ENCODE measurements around the gene WT1.

Gene WT1

DNA sequence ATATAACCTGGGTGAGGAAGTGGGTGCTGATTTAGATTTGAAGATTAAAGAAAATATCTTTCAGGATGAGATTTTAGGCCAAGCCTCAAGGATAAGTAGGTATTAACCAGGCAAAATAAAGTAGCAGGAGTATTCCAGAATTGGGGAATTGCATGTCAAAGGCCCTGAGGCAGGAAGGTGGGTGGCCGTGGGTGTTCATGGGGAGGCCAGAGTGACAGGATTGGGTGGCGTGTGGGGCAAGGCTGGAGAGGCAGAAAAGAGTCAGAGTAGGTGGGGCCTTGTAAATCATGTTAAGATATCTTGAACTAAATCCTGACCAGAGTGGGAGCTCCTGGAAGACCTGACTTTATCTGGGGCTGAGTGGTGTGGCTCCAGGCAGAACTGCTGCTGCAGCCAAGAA lies 19.7 kb upstream of the WT1 start:
- Histone ChIP-seq H3K27ac (no peak overlapping the region), H3K36me3 (no peaks in the 10 kb centered on the region)

DNA sequence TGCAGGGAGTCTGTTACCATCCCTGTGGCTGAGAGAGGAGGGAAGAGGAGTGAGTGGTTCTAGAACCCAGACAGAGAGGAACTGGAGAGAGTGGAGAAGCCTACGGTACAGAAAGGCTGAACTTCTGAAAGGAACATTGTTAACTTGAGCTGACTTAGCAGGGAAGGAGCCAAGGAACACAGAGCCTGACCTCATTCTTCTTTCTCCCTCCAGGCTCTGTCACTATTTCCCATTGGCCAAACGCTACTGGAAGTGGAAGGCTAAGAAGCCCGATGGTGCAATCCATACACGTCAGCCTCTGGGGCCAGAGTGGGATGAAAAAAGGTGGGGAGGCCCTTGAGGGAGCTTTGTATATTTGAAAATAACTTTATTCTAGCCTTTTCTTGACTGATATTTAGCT lies 16.5 kb upstream of the WT1 start:
- Histone ChIP-seq H3K36me3 (no peaks in the 10 kb centered on the region), H3K9me3 (ENCODE audit: severe bottlenecking) (no peaks in the 10 kb centered on the region), H3K27me3 (ENCODE audit: insufficient read depth, low read depth, severe bottlenecking) (peaks cover 66% of the 10 kb centered on the region), H3K4me3 (ENCODE audit: low read depth, low read length) (no peak overlapping the region), H3K27ac (no peak overlapping the region)
- TF ChIP-seq, protein P1, sequence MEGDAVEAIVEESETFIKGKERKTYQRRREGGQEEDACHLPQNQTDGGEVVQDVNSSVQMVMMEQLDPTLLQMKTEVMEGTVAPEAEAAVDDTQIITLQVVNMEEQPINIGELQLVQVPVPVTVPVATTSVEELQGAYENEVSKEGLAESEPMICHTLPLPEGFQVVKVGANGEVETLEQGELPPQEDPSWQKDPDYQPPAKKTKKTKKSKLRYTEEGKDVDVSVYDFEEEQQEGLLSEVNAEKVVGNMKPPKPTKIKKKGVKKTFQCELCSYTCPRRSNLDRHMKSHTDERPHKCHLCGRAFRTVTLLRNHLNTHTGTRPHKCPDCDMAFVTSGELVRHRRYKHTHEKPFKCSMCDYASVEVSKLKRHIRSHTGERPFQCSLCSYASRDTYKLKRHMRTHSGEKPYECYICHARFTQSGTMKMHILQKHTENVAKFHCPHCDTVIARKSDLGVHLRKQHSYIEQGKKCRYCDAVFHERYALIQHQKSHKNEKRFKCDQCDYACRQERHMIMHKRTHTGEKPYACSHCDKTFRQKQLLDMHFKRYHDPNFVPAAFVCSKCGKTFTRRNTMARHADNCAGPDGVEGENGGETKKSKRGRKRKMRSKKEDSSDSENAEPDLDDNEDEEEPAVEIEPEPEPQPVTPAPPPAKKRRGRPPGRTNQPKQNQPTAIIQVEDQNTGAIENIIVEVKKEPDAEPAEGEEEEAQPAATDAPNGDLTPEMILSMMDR (IDR thresholded peaks at IDR 0.05; ENCODE audit: low read depth, low read length): no peak
- no peak for DNase-seq

More for the DNA sequence above, 19.7 kb upstream of the WT1 start:
- H3K4me3 ChIP-seq (ENCODE audit: low read depth, low read length): no peak overlapping the region
- H3K27me3 ChIP-seq (ENCODE audit: insufficient read depth, low read depth, severe bottlenecking): peaks cover 47% of the 10 kb centered on the region
- DNase-seq: no peak
- H3K9me3 ChIP-seq (ENCODE audit: severe bottlenecking): no peaks in the 10 kb centered on the region
- TF ChIP-seq, protein P1 (IDR thresholded peaks at IDR 0.05; ENCODE audit: low read depth, low read length): no peak

DNA sequence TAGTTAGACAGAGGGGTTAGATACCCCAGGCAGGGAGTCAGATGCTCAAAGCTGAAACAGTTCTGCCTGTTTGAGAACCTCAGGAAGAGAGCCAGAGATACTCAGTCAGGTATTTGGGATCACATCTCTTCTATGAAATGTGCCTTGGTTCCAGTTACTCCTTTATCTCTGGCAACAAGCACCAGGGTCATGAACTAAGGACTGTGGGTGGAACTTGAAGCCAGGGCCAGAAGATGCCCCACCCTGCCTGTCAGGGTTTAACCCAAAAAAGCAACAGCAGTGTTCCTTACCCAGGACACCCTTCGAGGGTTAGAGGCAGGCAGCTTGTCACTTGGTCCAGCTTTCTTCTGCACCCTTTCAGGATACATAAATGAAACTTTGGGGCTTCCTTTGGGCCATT lies 15.0 kb upstream of the WT1 start:
- H3K9me3 ChIP-seq (ENCODE audit: severe bottlenecking): no peaks in the 10 kb centered on the region
- peaks cover 71% of the 10 kb centered on the region for H3K27me3 ChIP-seq (ENCODE audit: insufficient read depth, low read depth, severe bottlenecking)
- H3K4me3 ChIP-seq (ENCODE audit: low read depth, low read length): no peak overlapping the region
- H3K36me3 ChIP-seq: no peaks in the 10 kb centered on the region
- TF ChIP-seq, protein P1 (IDR thresholded peaks at IDR 0.05; ENCODE audit: low read depth, low read length): no peak
- no peak overlapping the region for H3K27ac ChIP-seq
- no peak for DNase-seq

DNA sequence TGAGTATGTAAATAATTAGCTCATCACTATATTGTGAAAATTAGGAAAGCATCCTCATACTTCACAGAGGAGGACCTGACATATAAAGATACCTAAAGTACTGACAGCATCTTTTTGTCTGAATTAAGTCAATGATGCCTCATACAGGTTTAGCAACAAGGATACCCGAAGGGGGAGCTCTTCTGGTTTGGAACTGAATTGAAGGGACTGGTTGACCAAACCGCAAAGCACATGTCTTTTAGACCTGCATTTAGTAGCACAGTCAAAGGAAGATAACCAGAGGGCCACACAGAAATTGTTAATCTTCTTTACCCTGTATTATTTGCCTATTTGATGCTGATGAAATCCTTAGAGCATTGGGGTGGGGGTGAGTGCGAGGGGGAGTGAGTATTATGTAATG lies 12.9 kb upstream of the WT1 start:
- Histone ChIP-seq H3K36me3 (no peaks in the 10 kb centered on the region), H3K9me3 (ENCODE audit: severe bottlenecking) (no peaks in the 10 kb centered on the region), H3K27me3 (ENCODE audit: insufficient read depth, low read depth, severe bottlenecking) (peaks cover 82% of the 10 kb centered on the region), H3K4me3 (ENCODE audit: low read depth, low read length) (no peak overlapping the region), H3K27ac (no peak overlapping the region)
- TF ChIP-seq, protein P1 (IDR thresholded peaks at IDR 0.05; ENCODE audit: low read depth, low read length): peak; percentile 31; the same call in 1 of the 2 replicates
- DNase-seq: no peak

DNA sequence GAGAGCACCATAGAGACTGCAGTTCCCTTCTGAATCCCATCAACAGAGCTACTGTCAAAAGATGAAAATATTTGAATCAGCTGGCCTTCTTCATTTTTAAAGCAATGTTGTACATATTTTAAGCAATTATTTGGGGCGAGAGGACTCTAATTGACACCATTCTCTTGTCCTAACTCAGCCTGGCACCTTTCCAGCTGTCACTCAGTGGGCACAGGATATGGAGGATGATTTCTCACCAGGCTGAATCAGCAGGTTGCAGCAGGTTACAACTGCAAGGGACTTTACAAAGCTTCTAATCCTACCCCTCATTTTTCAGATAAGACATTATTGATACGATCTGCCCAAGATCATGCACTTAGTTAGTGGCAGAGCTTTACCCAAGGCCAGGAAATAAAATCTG lies 11.9 kb upstream of the WT1 start:
- TF ChIP-seq, protein P1 (IDR thresholded peaks at IDR 0.05; ENCODE audit: low read depth, low read length): no peak
- no peak overlapping the region for H3K27ac ChIP-seq
- no peaks in the 10 kb centered on the region for H3K36me3 ChIP-seq
- DNase-seq: no peak
- no peak overlapping the region for H3K4me3 ChIP-seq (ENCODE audit: low read depth, low read length)
- peaks cover 75% of the 10 kb centered on the region for H3K27me3 ChIP-seq (ENCODE audit: insufficient read depth, low read depth, severe bottlenecking)
- no peaks in the 10 kb centered on the region for H3K9me3 ChIP-seq (ENCODE audit: severe bottlenecking)

DNA sequence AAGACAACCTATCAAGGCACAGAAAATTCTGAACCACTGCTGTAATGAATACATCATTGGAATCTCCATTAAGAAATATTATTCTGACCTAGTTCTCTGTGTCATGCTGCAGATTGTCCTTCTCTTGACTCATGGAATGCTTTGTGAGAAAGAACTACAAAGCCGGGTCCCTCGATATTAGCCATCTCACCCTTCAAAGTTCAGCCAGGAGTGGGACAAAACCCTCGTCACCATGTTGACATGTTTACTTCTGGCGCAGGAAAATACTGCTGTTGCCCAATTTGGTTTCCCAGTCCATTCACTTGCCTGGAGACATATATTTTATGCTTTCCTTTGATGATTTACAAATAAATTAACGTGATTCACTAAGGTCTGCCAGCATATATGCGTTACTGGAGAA lies 10.9 kb upstream of the WT1 start:
- Histone ChIP-seq H3K27ac (no peak overlapping the region), H3K36me3 (no peaks in the 10 kb centered on the region), H3K27me3 (ENCODE audit: insufficient read depth, low read depth, severe bottlenecking) (peaks cover 80% of the 10 kb centered on the region), H3K4me3 (ENCODE audit: low read depth, low read length) (no peak overlapping the region), H3K9me3 (ENCODE audit: severe bottlenecking) (no peaks in the 10 kb centered on the region)
- TF ChIP-seq, protein P1 (IDR thresholded peaks at IDR 0.05; ENCODE audit: low read depth, low read length): no peak
- DNase-seq: no peak

All from WERI-Rb-1 (cell line).